OCI-LY7 (cell line): ENCODE results near the gene TMEM164.

Experiments used
- EZH2phosphoT487 ChIP-seq: fragments of 200-600 bp; sonication (generic); IDR thresholded peaks from 2 replicates; pipeline ENCODE4 v1.6.1; 2018; ENCODE audit warnings: low read depth, borderline replicate concordance, mild to moderate bottlenecking, mixed run types, antibody characterized with exemption, low read length, moderate library complexity, mixed read lengths
- TF ChIP-seq, protein P1 (sequence below): fragments of 200-600 bp; sonication (generic); conservative IDR thresholded peaks from 2 replicates; pipeline ENCODE4 v1.5.1; 2014; ENCODE audit warnings: mild to moderate bottlenecking, antibody characterized with exemption, low read length, moderate library complexity, mixed read lengths

DNA sequence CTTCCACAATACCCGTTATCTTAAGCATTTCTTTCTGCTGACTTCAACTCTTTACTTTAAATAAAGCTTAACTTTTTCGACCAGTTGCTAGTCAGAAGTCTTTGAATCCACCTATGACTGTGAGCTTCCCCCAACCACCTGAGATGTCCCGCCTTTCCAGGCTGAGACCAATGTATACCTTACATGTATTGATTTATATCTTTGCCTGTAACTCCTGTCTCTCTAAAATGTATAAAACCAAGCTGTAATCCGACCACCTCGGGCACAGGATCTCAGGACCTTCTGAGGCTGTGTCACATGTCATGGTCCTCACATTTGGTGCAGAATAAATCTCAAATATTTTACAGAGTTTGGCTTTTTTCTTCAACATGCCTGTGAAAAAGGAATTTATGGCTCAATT lies 2.9 kb upstream of the TMEM164 start:
- TF ChIP-seq, protein P1, sequence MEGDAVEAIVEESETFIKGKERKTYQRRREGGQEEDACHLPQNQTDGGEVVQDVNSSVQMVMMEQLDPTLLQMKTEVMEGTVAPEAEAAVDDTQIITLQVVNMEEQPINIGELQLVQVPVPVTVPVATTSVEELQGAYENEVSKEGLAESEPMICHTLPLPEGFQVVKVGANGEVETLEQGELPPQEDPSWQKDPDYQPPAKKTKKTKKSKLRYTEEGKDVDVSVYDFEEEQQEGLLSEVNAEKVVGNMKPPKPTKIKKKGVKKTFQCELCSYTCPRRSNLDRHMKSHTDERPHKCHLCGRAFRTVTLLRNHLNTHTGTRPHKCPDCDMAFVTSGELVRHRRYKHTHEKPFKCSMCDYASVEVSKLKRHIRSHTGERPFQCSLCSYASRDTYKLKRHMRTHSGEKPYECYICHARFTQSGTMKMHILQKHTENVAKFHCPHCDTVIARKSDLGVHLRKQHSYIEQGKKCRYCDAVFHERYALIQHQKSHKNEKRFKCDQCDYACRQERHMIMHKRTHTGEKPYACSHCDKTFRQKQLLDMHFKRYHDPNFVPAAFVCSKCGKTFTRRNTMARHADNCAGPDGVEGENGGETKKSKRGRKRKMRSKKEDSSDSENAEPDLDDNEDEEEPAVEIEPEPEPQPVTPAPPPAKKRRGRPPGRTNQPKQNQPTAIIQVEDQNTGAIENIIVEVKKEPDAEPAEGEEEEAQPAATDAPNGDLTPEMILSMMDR: no peak
- TF ChIP-seq EZH2phosphoT487: no peak
